Measurements from ENCODE around the gene OLFM1. TPM values are rescaled to one million over a fixed set of nuclear protein-coding genes. Genes with fewer than 3 reads are reported as not detected.
A peak's percentile ranks its signal among the peaks of the same experiment; 100 is the strongest.

Gene OLFM1
- total RNA-seq, 1 donor from 2014 or later = 1.8 TPM

GRCh38 chr9:135127718-135128670 lies 40.5 kb downstream of the OLFM1 start:
- DNase-seq (ENCODE audit: low spot score) (no peak), ATAC-seq (no peak)

DNA sequence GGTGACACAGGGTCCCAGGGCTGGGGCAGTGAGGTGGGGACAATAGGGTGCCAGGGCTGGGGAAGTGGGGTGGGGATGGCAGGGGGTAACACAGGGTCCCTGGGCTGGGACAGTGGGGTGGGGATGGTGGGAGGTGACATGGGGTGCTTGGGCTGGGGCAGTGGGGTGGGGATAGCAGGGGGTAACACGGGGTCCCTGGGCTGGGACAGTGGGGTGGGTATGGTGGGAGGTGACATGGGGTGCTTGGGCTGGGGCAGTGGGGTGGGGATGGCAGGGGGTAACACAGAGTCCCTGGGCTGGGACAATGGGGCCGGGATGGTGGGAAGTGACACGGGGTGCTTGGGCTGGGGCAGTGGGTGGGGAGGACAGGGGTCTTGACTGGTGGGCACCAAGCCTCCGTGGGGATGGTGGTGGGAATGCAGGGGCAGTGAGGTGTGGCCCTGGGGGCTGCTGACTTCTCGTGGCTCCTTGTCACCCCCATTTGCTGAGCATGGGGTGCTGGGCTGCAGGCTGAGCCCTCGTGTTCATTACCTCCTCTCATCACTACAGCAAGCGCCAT lies 41.7 kb downstream of the OLFM1 start:
- DNase-seq (ENCODE audit: low spot score) = no peak

DNA sequence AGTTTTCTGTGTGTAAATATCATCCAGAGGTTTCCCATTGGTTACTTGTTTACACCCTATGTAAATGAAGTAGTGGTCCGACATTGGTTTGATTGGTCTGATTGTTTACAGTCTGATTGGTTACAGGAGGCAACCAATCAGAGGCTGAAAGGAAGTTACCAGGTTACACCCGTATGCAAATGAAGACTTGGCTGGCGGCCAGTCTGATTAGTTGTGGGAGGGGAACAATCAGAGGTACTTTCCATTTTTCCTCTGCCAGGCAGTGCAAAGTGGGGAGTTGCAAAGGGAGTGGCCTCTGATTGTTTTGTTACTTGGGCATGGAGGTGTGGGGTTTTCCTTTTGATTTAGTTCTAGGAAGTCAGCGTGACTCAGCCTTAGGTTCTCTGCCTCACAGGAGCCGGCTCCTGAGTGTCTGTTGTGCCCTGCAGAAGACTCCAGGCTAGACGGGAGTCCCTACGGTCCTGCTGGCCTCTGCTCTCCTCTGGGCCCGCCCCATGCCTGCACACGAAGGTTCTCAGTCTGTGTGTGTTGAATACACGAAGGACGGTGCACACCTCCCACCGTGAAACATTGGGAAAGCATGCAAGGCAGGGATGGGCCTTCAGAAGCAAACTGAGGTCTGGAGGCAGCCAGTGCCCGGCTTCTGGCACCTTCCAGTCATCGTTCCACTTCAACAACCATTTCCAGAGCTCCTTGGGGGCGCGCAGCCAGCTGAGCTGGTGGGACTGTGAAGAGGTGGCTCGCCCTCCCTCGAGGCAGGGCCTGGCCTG lies 42.9 kb downstream of the OLFM1 start:
- DNase-seq (ENCODE audit: low spot score) = no peak
- no peak for ATAC-seq

More for the DNA sequence above, 41.7 kb downstream of the OLFM1 start:
- ATAC-seq = no peak

GRCh38 chr9:135131488-135131887 lies 44.0 kb downstream of the OLFM1 start:
- ATAC-seq = peak; percentile 80

DNA sequence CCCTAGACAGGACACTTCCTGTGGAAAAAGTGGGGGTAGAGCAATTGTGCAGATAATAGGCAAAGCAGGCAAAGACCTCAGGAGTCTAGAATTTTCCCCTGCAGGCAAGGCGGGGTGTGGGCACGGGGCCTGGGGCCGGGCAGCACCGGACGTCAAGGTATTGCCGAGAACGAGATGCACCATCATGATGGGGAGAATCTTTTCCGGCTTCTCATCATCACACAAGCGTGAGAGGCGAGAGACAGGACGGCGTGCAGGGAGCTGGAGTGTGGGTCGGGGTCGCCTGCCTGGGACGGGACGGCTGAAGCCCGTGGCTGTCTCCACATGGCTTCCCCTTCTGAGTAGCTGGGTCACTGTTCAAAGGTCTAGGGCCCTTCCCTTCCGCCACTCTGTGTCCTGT lies 44.5 kb downstream of the OLFM1 start:
- no peak for ATAC-seq
- no peak for DNase-seq (ENCODE audit: low spot score)

More at GRCh38 chr9:135131488-135131887, 44.0 kb downstream of the OLFM1 start:
- peak; percentile 49 for DNase-seq (ENCODE audit: low spot score)

GRCh38 chr9:135134268-135135022 lies 47.0 kb downstream of the OLFM1 start:
- ATAC-seq (no peak), DNase-seq (ENCODE audit: low spot score) (no peak)

GRCh38 chr9:135135171-135135928 lies 47.9 kb downstream of the OLFM1 start:
- no peak for DNase-seq (ENCODE audit: low spot score)

DNA sequence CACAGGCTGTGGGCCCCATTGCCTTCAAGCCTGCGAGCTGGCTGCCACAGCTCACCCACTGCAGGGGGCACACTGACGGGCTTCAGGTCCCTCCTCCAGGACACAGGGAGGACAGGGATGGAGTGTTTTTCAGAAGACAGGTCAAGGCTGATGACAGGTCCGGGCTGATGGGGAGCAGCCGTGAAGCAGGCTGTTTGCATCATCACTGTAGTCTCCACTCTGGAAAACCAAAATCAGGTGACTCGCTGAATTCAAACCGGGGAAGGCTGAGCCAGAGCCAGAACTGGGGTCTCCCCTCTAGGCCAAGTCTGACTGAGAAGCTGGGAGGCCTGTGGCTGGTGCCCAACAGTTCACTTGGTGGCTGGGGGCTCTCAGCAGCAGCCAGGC lies 48.5 kb downstream of the OLFM1 start:
- ATAC-seq (no peak), DNase-seq (ENCODE audit: low spot score) (no peak)

More at GRCh38 chr9:135135171-135135928, 47.9 kb downstream of the OLFM1 start:
- ATAC-seq = no peak

DNA sequence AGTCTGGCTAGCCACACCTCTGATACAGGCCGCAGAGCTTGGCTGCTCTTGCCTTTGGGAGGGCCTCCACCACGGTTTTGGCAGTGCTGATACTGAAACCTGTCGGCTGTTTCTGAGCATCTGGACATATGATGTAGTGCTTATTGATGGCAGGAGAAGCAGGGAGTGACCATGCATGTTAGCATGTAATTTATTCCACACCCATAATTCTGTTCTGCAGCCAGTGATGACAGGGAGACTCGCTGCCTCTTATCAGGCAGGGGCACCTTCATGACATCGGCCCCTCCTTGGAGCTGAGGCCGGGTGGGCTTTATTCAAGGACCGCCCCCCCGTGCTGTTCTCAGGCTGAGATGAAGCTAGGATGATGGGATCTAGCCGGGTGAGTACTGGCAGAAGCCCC lies 49.0 kb downstream of the OLFM1 start:
- DNase-seq (ENCODE audit: low spot score) = no peak
- no peak for ATAC-seq

GRCh38 chr9:135136991-135137832 lies 49.7 kb downstream of the OLFM1 start:
- ATAC-seq = no peak
- no peak for DNase-seq (ENCODE audit: low spot score)

DNA sequence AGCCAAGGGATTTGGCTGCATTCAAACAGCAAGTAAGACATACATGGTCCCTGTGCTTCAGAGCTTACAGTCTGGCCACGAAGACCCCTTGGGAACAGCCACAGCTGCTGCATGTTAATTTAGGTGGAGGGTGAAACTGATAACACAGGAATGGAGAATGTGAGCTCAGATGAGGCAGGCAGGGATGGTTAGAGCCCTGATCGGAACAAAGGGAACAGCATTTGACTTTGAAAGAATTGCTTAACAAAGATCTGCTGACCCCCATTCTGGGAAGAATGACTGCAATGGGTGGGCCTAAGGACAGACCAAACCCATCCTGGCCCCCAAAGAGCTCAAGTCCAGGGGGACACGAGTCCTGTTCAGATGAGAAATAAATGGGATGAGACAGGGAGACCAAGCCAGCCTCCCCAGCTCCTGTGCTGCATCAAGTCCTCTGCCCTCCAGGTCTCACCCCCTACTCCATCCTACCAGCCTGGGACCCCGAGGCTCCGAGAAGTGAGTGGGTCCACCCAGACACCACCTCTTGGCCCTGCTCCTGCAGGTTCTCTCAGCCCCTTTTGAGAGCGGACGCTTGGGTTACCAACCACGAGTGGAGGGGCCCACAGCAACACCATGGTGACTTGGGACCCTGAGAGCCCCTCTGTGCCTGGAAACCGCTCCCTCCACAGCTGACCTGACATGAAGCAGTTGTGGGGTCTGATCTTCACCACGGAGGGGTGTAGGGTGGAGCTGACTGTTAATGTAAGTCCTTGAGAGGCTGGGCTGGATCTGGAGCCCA lies 50.8 kb downstream of the OLFM1 start:
- no peak for ATAC-seq
- no peak for DNase-seq (ENCODE audit: low spot score)

GRCh38 chr9:135139366-135139959 lies 52.0 kb downstream of the OLFM1 start:
- ATAC-seq (no peak), DNase-seq (ENCODE audit: low spot score) (no peak)

DNA sequence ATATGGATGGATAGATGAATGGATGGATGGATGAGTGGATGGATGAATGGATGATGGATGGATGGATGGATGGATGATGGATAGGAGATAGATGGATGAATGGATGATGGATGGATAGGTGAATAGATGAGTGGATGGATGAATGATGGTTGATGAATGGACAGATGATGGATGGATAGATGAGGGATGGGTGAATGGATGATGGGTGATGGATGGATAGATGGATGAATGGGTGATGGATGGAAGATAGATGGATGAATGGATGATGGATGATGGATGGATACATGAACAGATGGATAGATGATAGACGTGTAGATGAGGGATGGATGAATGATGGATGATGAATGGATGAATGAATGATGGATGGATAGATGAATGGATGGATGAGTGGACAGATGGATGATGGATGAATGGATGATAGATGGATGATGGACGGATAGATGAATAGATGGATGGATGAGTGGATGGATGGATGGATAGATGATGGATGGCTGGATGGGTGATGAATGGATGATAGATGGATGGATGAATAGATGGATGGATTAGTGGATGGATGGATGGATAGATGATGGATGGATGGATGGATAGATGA lies 53.8 kb downstream of the OLFM1 start:
- no peak for ATAC-seq
- no peak for DNase-seq (ENCODE audit: low spot score)

DNA sequence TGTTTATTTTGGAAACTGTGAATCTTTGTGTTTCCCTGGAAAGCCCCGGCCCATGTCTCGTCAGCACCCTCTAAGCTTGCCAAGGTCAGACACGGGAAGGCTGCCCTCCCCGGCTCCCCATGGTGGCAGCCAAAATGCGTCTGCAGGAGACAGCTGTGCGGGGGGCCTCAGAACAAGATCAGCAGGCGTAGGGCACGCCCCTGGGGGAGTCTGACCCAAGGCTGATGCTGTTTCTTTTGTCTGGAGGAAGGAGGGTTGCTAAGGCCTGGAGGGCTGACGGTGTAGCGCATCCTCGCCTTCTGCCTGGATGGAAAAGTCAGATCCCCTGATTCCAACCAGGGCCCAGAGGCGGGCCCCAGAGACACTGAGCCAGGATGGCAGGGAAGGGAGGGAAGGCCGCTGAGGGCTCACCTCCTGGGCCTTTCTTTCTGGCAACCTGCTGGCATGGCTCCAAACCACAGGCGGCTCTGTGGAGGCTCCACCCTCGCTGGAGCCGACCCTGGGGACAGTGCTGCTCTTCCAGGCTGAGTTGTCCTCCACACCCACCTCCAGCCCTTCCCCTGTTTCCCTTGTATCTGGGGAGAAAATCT lies 57.2 kb downstream of the OLFM1 start:
- ATAC-seq = no peak
- no peak for DNase-seq (ENCODE audit: low spot score)

GRCh38 chr9:135145312-135145711 lies 57.8 kb downstream of the OLFM1 start:
- no peak for ATAC-seq
- DNase-seq (ENCODE audit: low spot score) = no peak

- ATAC-seq = no peak
- DNase-seq (ENCODE audit: low spot score) = no peak
These were observed 58.8 kb downstream of the OLFM1 start for GRCh38 chr9:135146241-135146640.
